NCI-H526 treated with DMSO at 0.1 percent for 48 hours (cell line): ENCODE data around the gene TMEM89.

Source experiments
- DNase-seq: peaks from one replicate; lab custom pipeline; 2025; lab: John Stamatoyannopoulos, UW

TMEM89 gene

DNA sequence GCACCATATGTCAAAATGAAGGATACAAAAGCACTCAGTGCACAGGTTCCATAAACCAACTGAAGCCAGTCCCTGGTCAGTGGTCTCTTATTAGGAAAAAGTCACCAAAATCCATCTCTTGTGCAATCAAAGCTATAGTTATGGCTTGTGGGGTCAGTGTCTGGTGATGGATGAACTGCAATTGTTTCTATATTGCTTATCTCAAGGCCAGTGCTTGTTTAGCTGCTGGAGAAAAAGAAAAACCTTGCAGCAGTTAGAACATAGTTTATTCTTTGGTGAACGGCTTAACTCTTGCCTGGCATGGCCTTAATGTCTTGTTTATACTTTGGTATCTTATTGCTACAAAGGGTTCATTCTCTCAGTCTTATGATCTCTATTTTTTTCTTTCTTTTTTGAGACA lies 9.3 kb downstream of the TMEM89 start:
- DNase-seq: no peak

DNA sequence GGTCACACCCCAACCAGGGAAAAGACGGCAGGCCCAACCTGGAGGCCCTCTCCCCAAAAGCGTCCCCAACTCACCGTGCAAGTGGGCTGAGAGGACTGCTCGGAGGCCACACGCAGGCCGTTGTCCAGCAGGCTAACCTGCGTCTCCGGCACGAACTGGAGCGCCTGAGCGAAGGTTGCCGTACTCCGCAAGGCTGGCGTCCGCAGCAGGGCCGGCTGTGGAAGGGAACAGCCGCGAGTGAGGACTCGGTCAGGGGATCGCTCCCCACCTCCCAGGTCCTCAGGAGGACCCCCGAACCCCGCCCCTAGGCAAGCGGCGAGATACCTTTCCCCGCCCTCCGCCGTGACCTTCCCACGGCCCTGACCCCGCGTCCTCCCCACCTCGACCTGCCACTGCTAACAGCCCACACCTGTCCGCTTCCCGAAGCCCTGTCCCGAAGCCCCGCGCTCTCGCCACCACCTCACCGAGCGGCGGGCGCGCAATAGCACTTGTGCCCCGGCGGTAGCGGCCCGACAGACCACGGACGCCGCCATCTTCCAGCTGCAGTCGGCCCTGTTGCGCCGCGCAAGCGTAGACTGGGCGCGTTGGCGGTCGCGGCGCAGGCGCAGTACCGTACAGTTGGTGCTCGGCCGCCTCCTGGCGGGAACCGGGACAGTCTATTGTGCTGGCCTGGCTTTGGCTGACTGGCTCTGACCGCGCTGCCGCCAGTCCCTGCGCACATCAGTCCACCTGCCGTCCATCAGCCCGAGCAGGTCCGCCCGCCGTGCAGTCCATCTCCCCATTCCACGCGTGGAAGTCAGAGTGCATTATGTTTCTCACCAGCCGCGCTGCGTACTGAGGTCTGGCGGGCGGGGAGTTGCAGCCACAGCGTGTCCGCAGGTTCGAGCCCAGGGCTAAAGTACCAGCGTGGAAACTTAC lies 12.2 kb downstream of the TMEM89 start, which contains the start of gene UQCRC1:
UQCRC1 (minus strand) TSS at position 559 of the 918 bp plus-strand sequence; CDS start at position 533, 26 bp downstream.
- peak; percentile 80 for DNase-seq

DNA sequence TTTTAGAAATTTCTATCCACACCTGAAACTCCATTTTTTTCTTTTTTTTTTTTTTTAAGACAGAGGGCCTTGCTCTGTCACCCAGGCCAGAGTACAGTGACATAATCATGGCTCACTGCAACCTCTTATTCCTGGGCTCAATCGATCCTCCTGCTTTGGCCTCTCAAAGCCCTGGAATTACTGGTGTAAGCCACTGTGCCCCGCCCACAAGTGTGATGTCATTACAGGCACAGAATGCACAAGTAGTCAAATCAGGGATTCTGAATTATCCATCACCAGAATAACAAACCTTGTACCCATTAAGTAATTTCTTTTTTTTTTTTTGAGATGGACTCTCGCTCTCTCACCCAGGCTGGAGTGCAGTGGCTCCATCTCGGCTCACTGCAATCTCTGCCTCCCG lies 14.1 kb downstream of the TMEM89 start:
- DNase-seq: no peak

DNA sequence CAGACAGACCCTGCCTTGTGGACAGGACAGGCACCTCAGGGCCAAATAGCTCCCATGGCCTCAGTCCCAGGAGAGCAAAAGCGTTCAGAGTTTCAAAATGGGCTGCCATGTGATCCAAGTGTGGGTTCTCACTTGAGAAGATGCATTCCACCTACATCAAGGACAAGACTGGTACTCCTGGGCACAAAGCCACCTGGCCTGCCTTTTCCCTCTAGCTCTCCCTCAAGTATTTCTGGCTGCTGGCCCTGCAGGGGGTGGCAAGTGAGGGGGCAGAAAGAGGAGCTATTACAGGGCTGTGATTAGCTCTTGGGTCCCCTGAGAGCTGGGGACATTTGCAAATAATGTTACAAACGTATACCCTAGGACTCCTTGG lies 20.0 kb downstream of the TMEM89 start:
- DNase-seq: no peak

DNA sequence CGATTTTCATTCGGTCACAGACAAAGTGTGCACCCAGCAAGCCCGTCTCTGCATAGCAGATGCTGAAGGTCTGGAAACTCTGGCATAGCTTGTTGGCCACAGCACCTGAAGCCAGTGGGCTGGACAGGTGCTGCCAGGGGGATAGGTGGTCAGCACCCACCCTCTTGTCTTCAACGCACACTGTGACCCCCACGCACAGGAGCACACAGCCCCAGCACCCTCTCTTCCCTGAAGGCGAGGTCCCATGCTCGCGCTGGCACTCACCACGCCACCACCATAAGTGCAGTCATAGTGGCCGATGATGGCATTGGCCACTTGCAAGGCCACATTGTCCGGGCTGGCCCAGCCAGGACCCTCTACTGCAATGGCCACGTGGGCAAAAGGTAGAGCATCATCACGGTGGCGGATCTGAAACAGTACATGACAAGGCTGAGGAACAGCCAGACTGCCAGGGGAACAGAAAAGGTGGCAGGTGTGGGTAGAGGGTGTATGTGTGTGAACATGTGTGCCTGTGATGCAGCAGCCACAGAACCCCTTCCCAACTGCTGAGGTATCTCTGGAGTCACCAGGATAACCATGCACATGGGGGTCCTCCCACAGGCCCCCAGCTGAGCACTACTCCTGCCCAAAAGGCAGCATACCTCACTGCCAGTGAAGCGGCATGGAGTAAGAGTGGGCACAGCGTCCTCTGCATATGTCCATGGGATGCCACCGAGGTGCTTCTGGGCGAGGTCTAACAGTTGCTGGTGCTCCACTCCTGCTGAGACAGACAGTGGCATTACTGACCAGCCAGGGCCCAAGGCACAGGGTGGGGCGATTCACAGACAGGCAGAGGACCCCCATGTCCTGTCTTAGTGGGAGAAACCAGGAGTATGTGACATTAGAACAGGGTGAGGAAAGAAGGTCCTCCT lies 20.6 kb downstream of the TMEM89 start:
- no peak for DNase-seq

DNA sequence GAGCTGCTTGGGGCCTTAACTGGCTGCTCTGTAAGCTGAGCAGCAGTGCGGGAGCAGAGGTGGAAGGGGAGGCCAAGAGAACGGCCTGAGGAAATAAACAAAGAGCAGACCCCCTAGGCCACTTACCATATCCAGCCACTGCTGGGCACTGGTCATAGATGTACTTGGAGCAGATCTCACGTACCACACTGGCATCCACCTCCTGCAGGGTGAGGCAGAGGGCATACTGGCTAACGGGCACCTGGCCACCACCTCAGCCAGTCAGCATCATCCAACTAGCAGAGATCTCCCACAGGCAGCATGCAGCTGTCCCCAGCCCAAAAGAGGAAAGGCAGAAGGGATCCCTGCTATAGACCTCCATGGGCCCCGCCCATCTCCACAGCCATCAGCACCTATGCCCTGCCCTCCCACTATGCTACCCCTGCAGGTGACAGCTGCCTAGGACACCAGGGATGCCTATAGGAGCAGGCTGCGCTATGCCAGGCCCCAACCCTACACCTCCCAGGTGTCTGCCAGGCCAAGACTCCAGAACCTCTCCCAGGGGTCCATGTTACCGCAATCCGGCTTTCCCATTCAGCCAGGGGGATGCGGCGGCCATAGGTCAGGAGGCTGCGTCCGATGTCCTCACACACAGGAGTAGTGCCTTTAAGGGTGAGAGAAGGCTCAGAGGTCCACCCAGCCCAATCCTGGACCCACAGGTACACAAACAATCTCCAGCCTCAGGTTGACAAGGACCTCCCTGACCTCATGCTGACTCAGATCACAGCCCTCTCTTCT lies 21.9 kb downstream of the TMEM89 start:
- DNase-seq: no peak

DNA sequence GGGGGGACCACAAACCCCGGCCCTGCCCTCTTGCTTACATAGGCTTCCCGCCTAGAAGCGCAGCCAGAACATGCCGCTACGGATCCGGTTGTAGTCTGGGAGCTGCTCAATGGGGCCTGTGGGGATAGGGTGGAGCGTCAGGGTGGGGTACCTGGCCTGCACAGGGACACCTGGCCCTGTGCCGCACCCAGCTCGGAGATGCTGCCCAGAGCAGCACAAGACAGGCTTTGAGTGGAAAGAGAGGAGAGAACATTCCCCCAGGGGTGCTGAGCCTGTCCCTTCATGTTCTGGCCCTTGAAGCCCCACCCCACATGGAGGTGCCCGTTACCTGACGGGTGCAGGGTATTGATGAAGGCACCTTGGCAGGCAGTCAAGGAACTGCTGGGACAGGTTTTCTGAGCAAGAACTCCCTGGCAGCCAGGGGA lies 22.5 kb downstream of the TMEM89 start:
- DNase-seq: no peak

DNA sequence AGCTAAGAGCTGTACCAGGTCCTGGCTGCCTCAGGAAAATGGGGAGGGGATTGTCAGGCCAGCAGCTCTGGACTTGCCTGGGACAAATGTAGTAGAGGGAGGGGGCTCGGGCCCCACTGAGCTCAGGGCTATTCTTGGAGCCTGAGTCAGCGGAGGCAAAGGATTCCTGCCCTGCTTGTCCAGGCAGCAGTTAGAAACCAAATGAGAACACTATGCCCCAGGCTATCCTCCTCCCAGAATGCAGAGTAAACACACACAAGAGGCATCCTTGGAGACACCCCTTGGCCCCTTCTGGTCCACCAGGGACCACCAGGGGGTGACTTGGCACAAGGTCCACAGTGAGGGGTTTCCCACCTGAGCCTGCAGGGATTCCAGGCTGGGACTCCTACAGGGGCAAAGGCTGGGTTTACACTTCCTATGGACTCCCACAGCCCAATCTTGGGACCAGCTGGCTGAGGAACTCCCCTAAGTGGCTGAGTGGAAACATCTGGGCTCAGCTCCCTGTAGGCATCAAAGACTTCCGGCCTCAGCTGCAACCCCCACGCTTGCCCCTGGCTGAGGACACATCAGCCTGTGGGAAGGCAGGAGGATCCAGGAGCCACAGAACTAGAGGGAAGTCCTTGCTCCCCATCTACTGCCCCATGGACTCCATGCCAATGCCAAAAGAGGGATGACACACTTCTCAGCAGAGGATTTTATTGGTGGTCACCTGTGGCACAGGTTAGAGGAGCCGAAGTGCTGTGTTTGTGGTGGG lies 23.1 kb downstream of the TMEM89 start:
- peak; percentile 12 for DNase-seq

DNA sequence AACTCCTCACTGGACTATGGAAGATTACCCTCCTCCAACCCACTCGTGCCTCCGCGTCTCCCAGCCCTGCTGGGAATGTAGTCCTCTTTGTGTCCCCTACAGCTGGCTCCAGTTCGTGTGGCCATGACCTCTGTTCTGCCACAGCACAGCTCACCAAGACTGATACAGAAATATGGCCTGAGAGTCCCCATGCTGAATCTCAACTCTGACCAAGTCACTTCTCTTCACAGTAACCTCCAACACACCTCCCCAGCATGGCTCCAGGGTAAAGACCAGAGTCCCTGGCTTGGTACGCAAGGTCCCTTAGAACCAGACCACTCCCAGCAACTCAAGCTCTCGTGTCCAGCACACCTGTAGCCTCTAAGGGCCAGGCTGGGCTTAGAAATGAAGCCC lies 24.2 kb downstream of the TMEM89 start:
- no peak for DNase-seq

DNA sequence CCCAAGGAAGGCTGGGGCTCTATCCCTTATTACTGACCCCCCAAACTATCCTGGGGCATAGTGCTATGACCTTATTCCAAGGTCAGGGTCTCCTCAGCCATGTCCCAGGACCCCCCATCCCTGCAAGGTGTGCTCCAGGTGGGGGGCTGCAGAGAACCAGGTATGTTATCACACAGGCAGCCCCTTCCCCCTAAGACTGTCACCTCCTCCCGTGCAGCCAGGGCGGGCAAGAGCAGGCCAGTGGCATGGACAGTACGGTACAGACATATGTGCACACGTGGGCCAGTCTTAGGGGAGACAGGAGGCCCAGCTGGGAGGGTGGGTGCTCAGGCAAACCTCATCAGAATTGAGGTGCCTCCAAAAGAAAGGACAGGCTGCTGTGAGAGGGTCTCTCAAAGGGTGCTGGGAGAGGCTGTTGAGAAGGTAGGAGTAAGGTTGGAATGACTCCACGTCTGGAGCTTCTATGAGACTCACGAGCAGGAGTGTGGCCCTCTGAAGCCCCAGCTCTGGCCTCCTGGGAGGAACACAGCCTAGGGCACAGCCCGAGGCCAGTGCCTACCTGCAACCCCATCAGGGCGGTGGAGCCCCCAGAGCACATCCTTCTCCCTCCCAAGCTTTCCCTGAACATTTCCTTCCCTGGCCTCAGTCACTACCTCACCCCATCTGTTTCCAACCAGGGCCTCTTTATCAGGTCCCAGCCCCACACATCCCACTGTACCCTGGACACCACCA lies 24.7 kb downstream of the TMEM89 start:
- no peak for DNase-seq

DNA sequence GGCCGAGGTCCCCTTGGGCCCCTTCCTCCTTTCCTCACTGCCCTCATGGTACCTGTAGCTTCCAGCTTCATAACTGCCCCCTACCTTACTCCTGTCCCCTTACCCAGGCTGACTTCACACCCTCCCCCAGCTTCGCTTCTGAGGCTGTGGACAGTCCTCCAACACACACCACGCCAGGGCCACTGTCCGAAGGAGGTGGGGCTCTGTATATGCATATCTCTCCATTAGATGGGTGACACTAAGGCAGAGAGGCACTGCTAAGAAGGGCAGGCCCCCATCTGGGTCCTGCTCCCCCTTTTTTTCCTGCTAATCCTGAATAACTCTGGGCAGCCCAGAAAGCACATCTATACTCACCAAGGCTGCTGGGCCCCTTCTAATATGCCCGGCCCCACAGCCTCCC lies 25.4 kb downstream of the TMEM89 start:
- no peak for DNase-seq

DNA sequence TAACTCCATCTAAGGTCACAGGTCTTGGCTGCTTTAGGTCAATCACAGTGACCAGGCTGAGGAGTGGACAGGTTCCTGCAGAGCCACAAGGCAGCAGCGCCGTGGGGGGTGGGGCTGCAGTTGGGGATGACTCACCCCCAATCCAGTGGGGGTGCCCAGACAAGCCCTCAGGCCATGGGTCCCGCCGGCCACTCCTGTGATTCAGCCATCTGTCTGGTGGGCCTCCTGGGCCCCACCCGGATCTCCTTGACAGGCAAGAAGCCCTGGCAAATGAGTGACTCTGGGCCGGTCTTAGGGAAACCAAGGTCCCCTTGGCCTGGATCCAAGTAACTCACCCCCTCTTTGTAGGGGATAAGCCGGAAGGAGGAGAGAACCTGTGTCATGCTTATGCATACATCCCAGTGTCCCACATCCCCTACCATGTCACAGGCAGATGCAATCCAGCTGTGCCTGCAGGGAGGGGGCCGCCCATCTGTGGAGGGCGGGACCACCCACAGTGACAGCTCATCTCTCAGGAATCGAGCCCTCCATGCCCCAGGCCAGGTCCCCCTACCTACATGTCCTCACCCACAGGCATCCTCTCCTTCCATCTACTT lies 25.9 kb downstream of the TMEM89 start:
- no peak for DNase-seq

DNA sequence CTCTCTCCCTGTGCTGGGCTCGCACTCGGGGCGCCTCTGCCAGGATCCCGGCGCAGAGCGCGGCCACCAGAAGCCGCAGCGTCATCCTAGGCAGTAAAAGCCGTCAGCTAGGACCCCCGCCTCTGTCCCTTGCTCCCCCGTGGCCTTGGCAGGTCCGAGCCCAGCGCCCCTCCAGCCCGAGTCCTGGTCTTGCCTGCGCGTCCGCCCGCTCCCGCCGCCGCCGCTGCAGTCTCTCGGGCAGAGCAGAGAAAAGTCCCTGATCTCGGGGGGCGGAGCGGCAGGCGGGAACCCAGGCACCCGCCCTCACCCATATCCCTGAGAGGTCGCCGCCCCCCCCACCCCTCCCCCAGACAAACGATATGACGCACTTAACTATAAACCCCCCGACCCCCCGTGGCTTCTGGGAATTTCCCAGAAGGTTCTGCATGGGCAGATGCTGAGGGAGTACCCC lies 26.5 kb downstream of the TMEM89 start, which contains the start of gene COL7A1:
COL7A1 (minus strand) TSS at position 255 of the 451 bp plus-strand sequence; CDS start at position 85, 170 bp downstream.
- no peak for DNase-seq

DNA sequence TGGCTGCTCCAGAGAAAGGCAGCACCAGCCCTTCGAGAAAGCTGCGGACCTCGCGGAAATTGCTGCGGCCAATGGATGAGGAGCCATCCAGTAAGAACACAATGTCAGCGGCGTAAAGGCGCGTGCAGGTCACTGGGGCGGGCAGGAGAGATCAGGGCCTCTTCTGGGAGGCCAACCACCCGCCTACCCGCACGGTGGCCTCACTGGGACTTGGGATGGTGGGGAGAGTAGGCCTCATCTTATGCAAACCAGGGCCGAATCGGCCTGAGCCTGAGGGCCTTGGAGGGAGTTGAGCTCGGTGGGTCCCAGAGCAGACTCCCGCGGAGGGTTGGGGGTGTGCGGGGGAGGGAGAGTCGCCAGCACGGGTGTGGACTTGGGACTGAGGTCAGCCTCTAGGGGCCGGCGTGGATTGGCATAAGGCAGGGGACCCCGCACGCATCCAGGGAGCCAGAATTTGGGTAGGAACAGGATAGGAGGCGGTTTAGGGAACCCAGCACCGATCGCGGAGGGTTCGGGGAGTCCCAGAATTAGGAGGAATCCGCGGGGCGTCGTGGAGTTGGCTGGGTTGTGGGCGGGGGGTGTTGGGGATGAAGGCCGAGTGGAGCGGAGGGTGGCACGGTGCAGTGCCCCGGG lies 27.0 kb downstream of the TMEM89 start:
- DNase-seq: no peak

DNA sequence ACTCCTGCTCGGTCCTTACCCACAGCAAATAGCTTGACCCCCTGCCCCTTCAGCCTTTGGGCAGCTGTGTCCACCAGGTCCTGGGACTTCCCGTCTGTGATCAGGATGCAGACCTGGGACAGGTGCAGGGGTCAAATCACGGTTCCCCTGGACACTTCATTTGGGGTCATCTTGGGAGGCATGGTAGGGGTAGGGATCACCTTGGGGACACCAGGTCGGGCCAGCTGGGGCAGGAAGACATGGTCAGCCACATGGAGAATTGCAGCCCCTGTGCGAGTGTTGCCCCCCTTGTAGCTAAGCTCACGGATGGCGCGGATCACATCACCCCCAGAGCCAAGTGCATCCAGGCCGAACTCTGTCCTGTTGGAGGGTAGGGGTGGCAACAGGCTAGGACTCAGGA lies 28.2 kb downstream of the TMEM89 start:
- DNase-seq: no peak

DNA sequence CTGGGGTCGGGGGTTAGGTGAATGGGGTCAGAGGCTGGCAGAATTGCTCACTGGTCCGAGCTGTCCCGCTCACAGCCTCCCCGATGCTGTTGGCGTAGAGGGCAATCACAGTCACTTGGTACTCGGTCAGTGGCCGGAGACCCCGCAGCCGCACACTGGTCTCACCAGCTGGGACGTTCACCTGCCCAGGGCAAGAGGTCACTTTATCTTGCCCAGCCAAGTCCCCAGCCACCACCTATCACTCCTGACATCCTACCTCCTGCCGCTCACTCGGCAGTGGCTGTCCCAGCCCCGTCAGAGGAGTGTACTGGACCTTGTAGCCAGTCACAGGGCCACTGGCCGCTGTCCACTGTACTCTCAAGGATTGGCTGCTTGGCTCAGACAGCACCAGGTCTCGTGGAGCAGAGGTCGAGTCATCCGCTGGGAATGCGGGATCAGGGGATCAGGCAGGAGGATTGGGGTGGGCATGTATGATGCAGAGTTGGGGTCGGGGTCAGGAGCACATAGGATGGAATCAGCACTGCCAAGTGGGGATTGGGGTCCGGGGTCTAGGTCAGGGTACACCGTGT lies 29.0 kb downstream of the TMEM89 start:
- no peak for DNase-seq

DNA sequence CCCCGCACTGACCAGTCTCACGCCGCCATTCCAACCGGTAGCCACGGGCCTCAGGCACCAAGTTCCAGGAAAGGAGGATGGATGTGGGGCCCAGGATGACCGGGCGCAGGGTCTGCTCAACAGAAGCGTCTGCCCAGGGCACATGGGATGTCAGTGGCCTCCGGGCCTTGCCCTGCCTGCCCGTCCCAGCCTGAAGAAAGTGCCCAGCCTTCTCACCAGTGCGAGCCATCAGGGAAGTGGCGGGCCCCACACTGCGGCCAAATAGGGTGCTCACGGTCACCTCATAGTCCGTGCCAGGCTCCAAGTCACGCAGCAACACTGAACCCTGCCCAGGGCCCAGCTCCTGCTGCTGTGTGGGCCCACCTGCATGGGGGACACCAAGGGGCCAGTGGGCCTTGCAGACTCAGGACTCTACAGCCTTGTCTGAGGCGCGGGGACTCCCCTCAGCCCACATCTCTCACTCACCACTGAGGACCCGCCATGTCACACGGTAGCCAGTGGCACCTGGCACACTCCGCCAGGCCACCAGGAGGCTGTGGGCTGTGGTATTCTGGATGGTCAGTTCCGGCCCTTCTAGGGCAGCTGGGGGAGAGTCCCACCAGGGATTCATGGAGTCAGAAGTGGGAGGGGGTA lies 29.6 kb downstream of the TMEM89 start:
- DNase-seq: no peak

DNA sequence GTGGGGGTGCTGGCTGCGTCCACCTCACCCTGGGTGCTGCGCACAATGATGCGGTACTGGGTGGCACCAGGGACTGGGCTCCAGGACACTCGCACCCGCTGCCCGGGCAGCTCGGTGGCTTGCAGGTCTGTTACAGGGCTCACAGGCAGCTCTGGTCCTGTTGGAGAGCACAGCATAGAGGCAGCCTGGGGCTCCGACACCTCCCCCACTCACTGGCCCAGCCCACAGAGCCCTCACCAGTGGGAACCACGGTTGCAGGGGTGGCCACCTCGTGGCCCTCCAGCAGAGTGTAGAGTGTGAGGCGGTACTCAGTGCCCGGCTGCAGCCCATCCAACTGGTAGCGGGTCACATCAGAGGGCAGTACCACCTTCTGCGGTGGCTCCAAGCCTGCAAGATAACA lies 30.1 kb downstream of the TMEM89 start:
- no peak for DNase-seq

DNA sequence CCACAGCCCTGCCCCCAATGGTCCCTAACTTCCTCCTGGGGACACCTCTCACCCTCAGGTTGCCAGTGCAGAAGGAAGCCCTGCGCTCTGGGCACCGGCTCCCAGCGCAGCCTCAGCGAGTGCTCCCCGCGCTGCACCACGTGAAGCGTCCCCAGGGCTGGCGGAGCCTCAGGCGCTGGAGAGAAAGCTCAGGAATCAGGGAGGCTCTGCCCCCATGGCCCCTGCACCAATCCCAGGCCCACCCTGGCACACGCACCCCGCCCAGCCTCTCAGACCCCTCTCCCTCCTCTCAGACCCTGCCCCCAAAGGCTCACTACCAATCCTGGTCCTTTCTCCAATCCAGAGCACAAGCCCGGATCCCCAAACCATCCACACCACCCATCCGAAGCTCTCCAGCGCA lies 33.3 kb downstream of the TMEM89 start:
- DNase-seq: no peak
